GM23338 (cell line): ENCODE measurements around the gene FHIT. TPM values are rescaled to one million over a fixed set of nuclear protein-coding genes. Genes with fewer than 3 reads are reported as not detected.

Source experiments
- ATAC-seq: fragments of 200-7000 bp; cut with Tn5 transposase; 3 replicates; pipeline ENCODE4 v1.9.1; 2020
- DNase-seq: peaks from one replicate; pipeline ENCODE4 v3.0.0-alpha.2; 2015; ENCODE audit warnings: low spot score
- H2AFZ ChIP-seq: fragments of 200-600 bp; sonication (generic); 2 replicates; pipeline ENCODE4 v1.8.0; 2016; ENCODE audit warnings: antibody characterized with exemption, mild to moderate bottlenecking, moderate library complexity
- H3F3A ChIP-seq: fragments of 200-600 bp; sonication (generic); replicated peaks from 2 replicates; pipeline ENCODE4 v1.8.0; 2017; ENCODE audit warnings: antibody characterized with exemption, mixed run types, low read depth
- H3K27ac ChIP-seq: fragments of 200-600 bp; sonication (generic); 2 replicates; pipeline ENCODE4 v1.6.1; 2016; ENCODE audit warnings: low read depth
- H3K27me3 ChIP-seq: fragments of 200-600 bp; sonication (generic); 2 replicates; pipeline ENCODE4 v1.8.0; 2016; ENCODE audit warnings: mild to moderate bottlenecking, mixed run types, moderate library complexity; ENCODE audit not compliant: insufficient read depth
- H3K36me3 ChIP-seq: fragments of 200-600 bp; sonication (generic); 2 replicates; pipeline ENCODE4 v1.8.0; 2016; ENCODE audit warnings: mild to moderate bottlenecking; ENCODE audit not compliant: insufficient read depth
- H3K4me1 ChIP-seq: fragments of 200-600 bp; sonication (generic); 2 replicates; pipeline ENCODE4 v1.8.0; 2016; ENCODE audit warnings: mild to moderate bottlenecking, moderate library complexity; ENCODE audit not compliant: insufficient read depth
- H3K4me2 ChIP-seq: fragments of 200-600 bp; sonication (generic); 2 replicates; pipeline ENCODE4 v1.7.1; 2017; ENCODE audit warnings: mixed run types
- H3K4me3 ChIP-seq: fragments of 200-600 bp; sonication (generic); 2 replicates; pipeline ENCODE4 v1.6.1; 2016; ENCODE audit warnings: mixed run types
- H3K79me2 ChIP-seq: fragments of 200-600 bp; sonication (generic); replicated peaks from 2 replicates; pipeline ENCODE4 v1.8.0; 2017; ENCODE audit warnings: mild to moderate bottlenecking; ENCODE audit not compliant: insufficient read depth
- H3K9me2 ChIP-seq: fragments of 200-600 bp; sonication (generic); 2 replicates; pipeline ENCODE4 v1.8.0; 2017; ENCODE audit not compliant: insufficient read depth
- H4K20me1 ChIP-seq: fragments of 200-600 bp; sonication (generic); replicated peaks from 2 replicates; pipeline ENCODE4 v1.8.0; 2017; ENCODE audit warnings: mild to moderate bottlenecking; ENCODE audit not compliant: insufficient read depth
- H3K27ac Mint-ChIP-seq: 2 replicates; pipeline ENCODE4 v1.8.0; 2020; ENCODE audit warnings: inconsistent platforms, mild to moderate bottlenecking, moderate library complexity, mixed read lengths
- H3K27me3 Mint-ChIP-seq: 3 replicates; pipeline ENCODE4 v1.8.0; 2022; ENCODE audit warnings: low read depth, mild to moderate bottlenecking, moderate library complexity, mixed read lengths, inconsistent platforms; ENCODE audit not compliant: insufficient read depth, poor library complexity
- H3K36me3 Mint-ChIP-seq: 3 replicates; pipeline ENCODE4 v1.8.0; 2021; ENCODE audit warnings: low read depth, mild to moderate bottlenecking, inconsistent platforms, moderate library complexity, mixed read lengths
- H3K4me1 Mint-ChIP-seq: 3 replicates; pipeline ENCODE4 v1.8.0; 2020; ENCODE audit warnings: mild to moderate bottlenecking, inconsistent platforms, mixed read lengths
- H3K4me3 Mint-ChIP-seq: 3 replicates; pipeline ENCODE4 v1.8.0; 2021; ENCODE audit warnings: moderate library complexity, mild to moderate bottlenecking, inconsistent platforms, mixed read lengths
- H3K9me3 Mint-ChIP-seq: 3 replicates; pipeline ENCODE4 v1.8.0; 2020; ENCODE audit warnings: moderate library complexity, mild to moderate bottlenecking, inconsistent platforms, mixed read lengths
- CREB1 ChIP-seq: fragments of 250-450 bp; sonication (Bioruptor Pico); IDR thresholded peaks from 2 replicates; pipeline ENCODE4 v1.5.0; 2020; ENCODE audit warnings: low read depth, mild to moderate bottlenecking, moderate library complexity
- ETS1 ChIP-seq: IDR thresholded peaks from 2 replicates; pipeline ENCODE4 v1.6.1; 2016; ENCODE audit warnings: antibody characterized with exemption
- EZH2phosphoT487 ChIP-seq: fragments of 200-600 bp; sonication (generic); IDR thresholded peaks from one replicate; pipeline ENCODE4 v1.8.1; 2018; ENCODE audit warnings: antibody characterized with exemption; ENCODE audit not compliant: unreplicated experiment
- JUNB ChIP-seq: IDR thresholded peaks from one replicate; pipeline ENCODE4 v1.6.1; 2016; ENCODE audit warnings: antibody characterized with exemption; ENCODE audit not compliant: unreplicated experiment
- POLR2AphosphoS5 ChIP-seq: IDR thresholded peaks from 2 replicates; pipeline ENCODE4 v1.6.1; 2016; ENCODE audit warnings: antibody characterized with exemption, low read depth
- REST ChIP-seq: IDR thresholded peaks from one replicate; pipeline ENCODE4 v1.6.1; 2018; ENCODE audit warnings: antibody characterized with exemption; ENCODE audit not compliant: unreplicated experiment
- STAT1 ChIP-seq: IDR thresholded peaks from one replicate; pipeline ENCODE4 v1.6.1; 2016; ENCODE audit warnings: antibody characterized with exemption; ENCODE audit not compliant: unreplicated experiment
- ZNF114 ChIP-seq: fragments of 250-450 bp; sonication (Bioruptor Pico); IDR thresholded peaks from 2 replicates; pipeline ENCODE4 v1.5.0; 2020; ENCODE audit warnings: mild to moderate bottlenecking, moderate library complexity
- ZNF331 ChIP-seq: fragments of 250-450 bp; sonication (Bioruptor Pico); IDR thresholded peaks from 2 replicates; pipeline ENCODE4 v1.5.0; 2020; ENCODE audit warnings: low read depth, mild to moderate bottlenecking, moderate library complexity
- ZNF462 ChIP-seq: fragments of 250-450 bp; sonication (Bioruptor Pico); IDR thresholded peaks from 2 replicates; pipeline ENCODE4 v1.5.0; 2020; ENCODE audit warnings: mild to moderate bottlenecking, moderate library complexity
- polyA plus RNA-seq: library from polyadenylated mRNA; unstranded; fragments of >200 nt; fragmentation: Nextera tagmentation; extraction: Ambion mirVana; gene quantifications from 2 replicates; pipeline ENCODE4 v1.2.1, GENCODE V29; 2016
- total RNA-seq: library from RNA; depleted of rRNA; stranded (reverse); fragments of >200 nt; shearing (Covaris generic); gene quantifications from 2 replicates; pipeline ENCODE4 v1.2.3, GENCODE V29; 2014

FHIT gene
- total and polyA plus RNA-seq, 2 experiments from 2014 or later, result 3.0 to 8.3 TPM

- TF ChIP-seq ZNF462 (CRISPR knock-in tag) (no peak), POLR2AphosphoS5 (no peak), JUNB (no peak), ETS1 (no peak), ZNF331 (CRISPR knock-in tag) (no peak), EZH2phosphoT487 (no peak), CREB1 (CRISPR knock-in tag) (no peak), ZNF114 (CRISPR knock-in tag) (no peak), STAT1 (no peak)
Measured at GRCh38 chr3:60189304-60189703, 1061.9 kb downstream of the FHIT start (continued).

GRCh38 chr3:60188803-60189202, 1062.4 kb downstream of the FHIT start:
- Histone ChIP-seq H3K27me3 (no peaks in the 10 kb centered on the region), H3K4me1 (peaks cover 27% of the 10 kb centered on the region), H2AFZ (no peak overlapping the region), H3K4me2 (no peak overlapping the region), H4K20me1 (no peaks in the 10 kb centered on the region), H3K27ac (no peak overlapping the region), H3K79me2 (no peaks in the 10 kb centered on the region), H3K4me3 (no peak overlapping the region), H3F3A (no peaks in the 10 kb centered on the region), H3K9me2 (no peaks in the 10 kb centered on the region), H3K36me3 (no peaks in the 10 kb centered on the region)
- no peak overlapping the region for H3K27ac Mint-ChIP-seq
- DNase-seq, result no peak
- no peak overlapping the region for H3K4me3 Mint-ChIP-seq
- peaks cover 24% of the 10 kb centered on the region for H3K4me1 Mint-ChIP-seq
- H3K36me3 Mint-ChIP-seq, result no peaks in the 10 kb centered on the region
- H3K9me3 Mint-ChIP-seq, result no peaks in the 10 kb centered on the region
- no peak for ATAC-seq
- no peaks in the 10 kb centered on the region for H3K27me3 Mint-ChIP-seq
- TF ChIP-seq REST, result no peak
